ENCODE results near the gene ARMC2.
A peak's percentile ranks its signal among the peaks of the same experiment; 100 is the strongest.

Gene ARMC2

GRCh38 chr6:108848116-108848868, at the start of gene ARMC2:
TSS of gene ARMC2 (plus strand) at chr6:108848422. CDS start at chr6:108854268, 5,846 bp downstream.
- TF ChIP-seq CTCF (IDR thresholded peaks at IDR 0.05; ENCODE audit: low read depth, low read length, missing control alignments), result no peak
- in situ Hi-C loops (cut with HindIII; ENCODE audit: low sequenced_read_pairs), result no loop called here
- peak; percentile 42 for DNase-seq (ENCODE audit: low read depth)
- peak within 1 kb of the TSS; percentile 84 for H3K4me3 ChIP-seq (ENCODE audit: low read depth, low read length)

- in situ Hi-C loops (cut with HindIII; ENCODE audit: low sequenced_read_pairs), result no loop called here
- no peak overlapping the region for H3K4me3 ChIP-seq (ENCODE audit: low read depth, low read length)
- TF ChIP-seq CTCF (IDR thresholded peaks at IDR 0.05; ENCODE audit: low read depth, low read length, missing control alignments), result no peak
- no peak for DNase-seq (ENCODE audit: low read depth)
Observed at GRCh38 chr6:108798670-108799353, 49.4 kb upstream of the ARMC2 start.

GRCh38 chr6:108799354-108799717, 48.9 kb upstream of the ARMC2 start:
- no peak for TF ChIP-seq CTCF (IDR thresholded peaks at IDR 0.05; ENCODE audit: low read depth, low read length, missing control alignments)
- DNase-seq (ENCODE audit: low read depth), result no peak
- in situ Hi-C loops (cut with HindIII; ENCODE audit: low sequenced_read_pairs), result no loop called here

GRCh38 chr6:108799791-108800190, 48.4 kb upstream of the ARMC2 start:
- no peak for TF ChIP-seq CTCF (IDR thresholded peaks at IDR 0.05; ENCODE audit: low read depth, low read length, missing control alignments)
- DNase-seq (ENCODE audit: low read depth), result no peak
- in situ Hi-C loops (cut with HindIII; ENCODE audit: low sequenced_read_pairs), result no loop called here
- no peak overlapping the region for H3K4me3 ChIP-seq (ENCODE audit: low read depth, low read length)

More at GRCh38 chr6:108799354-108799717, 48.9 kb upstream of the ARMC2 start:
- no peak overlapping the region for H3K4me3 ChIP-seq (ENCODE audit: low read depth, low read length)

- TF ChIP-seq CTCF (IDR thresholded peaks at IDR 0.05; ENCODE audit: low read depth, low read length, missing control alignments), result no peak
- in situ Hi-C loops (cut with HindIII; ENCODE audit: low sequenced_read_pairs), result no loop called here
- H3K4me3 ChIP-seq (ENCODE audit: low read depth, low read length), result no peak overlapping the region
- peak; percentile 6 for DNase-seq (ENCODE audit: low read depth)
Observed at GRCh38 chr6:108800427-108800864, 47.8 kb upstream of the ARMC2 start.

GRCh38 chr6:108801366-108801765, 46.9 kb upstream of the ARMC2 start:
- DNase-seq (ENCODE audit: low read depth), result no peak
- no peak for TF ChIP-seq CTCF (IDR thresholded peaks at IDR 0.05; ENCODE audit: low read depth, low read length, missing control alignments)
- H3K4me3 ChIP-seq (ENCODE audit: low read depth, low read length), result no peak overlapping the region

More at GRCh38 chr6:108801366-108801765, 46.9 kb upstream of the ARMC2 start:
- in situ Hi-C loops (cut with HindIII; ENCODE audit: low sequenced_read_pairs), result no loop called here

Measured in astrocyte of the cerebellum (primary cell).